Rectal smooth muscle tissue (tissue), 1 donor: ENCODE results near the gene ANKRD37.
"Not testable (repeated sequence)": the region's sequence is repeated elsewhere in the genome, so short reads cannot be mapped to it uniquely, and the experiment has no call there.

Experiments
- H3K27ac ChIP-seq: one replicate; pipeline ENCODE4 v1.7.0; 2013; ENCODE audit warnings: low read depth, low read length, inconsistent platforms
- H3K27me3 ChIP-seq: one replicate; pipeline ENCODE4 v1.7.0; 2013; ENCODE audit warnings: low read length; ENCODE audit not compliant: control insufficient read depth, insufficient read depth
- H3K36me3 ChIP-seq: one replicate; pipeline ENCODE4 v1.7.0; 2013; ENCODE audit warnings: low read length; ENCODE audit not compliant: control insufficient read depth, insufficient read depth
- H3K4me1 ChIP-seq: one replicate; pipeline ENCODE4 v1.7.0; 2013; ENCODE audit warnings: low read length; ENCODE audit not compliant: control insufficient read depth, insufficient read depth
- H3K4me3 ChIP-seq: one replicate; pipeline ENCODE4 v1.7.0; 2013; ENCODE audit warnings: low read length
- H3K9ac ChIP-seq: one replicate; pipeline ENCODE4 v1.7.0; 2013; ENCODE audit warnings: low read length

The ANKRD37 gene, protein sequence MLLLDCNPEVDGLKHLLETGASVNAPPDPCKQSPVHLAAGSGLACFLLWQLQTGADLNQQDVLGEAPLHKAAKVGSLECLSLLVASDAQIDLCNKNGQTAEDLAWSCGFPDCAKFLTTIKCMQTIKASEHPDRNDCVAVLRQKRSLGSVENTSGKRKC

DNA sequence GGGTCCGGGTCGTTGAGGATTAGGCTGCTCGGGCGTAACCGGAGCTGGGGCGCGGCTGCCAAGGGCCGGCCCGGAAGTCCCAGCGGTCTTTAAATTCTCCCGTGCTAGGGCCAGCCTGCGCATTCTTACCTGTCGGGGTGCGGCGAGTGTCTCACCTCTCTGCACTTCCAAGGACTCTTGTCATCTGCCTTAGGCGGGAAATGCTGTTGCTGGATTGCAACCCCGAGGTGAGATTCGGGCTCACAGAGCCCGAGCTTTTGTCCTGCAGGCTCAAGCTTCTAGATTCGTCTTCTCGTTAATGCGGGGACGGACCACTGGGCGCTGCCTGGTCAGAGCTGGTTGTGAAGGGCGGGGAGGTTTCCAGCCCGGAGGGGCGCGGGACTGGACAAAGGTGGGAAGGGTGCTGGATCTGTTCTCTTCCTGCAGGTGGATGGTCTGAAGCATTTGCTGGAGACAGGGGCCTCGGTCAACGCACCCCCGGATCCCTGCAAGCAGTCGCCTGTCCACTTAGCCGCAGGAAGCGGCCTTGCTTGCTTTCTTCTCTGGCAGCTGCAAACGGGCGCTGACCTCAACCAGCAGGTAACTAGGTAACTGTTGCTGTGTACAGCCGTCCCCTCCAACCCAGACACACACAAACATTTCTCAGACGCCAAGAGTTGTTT, at the start of gene ANKRD37:
TSS of gene ANKRD37 (plus strand) at position 118 of the 662 bp plus-strand sequence. CDS start at position 201, 83 bp downstream.
- Histone ChIP-seq H3K36me3 (peaks cover 3% of the 10 kb centered on the region), H3K4me1 (peaks cover 3% of the 10 kb centered on the region), H3K9ac (peak within 1 kb of the TSS; percentile 80)

DNA sequence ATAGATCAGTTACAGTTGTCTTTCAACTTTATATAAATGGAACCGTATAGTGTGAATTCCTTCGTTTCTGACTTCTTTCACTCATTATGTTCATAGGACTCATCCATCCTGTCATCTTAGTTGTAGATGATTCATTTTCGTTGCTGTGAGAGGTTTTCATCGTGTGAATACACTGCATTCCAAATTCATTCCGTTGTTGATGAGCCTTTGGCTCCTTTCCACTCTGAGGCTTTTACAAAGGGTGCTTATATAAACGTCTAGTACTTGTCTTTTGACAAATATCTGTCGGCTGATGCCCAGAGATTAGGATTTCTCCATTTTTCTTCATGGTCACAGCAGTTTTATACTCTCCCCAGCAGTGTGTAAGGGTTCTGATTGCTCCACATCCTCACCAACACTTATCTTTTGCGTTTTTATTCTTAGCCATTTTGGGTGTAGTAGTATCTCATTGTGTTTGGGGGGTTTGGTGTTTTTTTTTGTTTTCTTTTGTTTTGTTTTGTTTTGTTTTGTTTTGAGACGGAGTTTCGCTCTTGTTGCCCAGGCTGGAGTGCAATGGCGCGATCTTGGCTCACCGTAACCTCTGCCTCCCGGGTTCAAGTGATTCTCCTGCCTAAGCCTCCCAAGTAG, 49.6 kb upstream of the ANKRD37 start:
- peaks cover 7% of the 10 kb centered on the region for H3K4me1 ChIP-seq
- no peaks in the 10 kb centered on the region for H3K27me3 ChIP-seq
- no peak overlapping the region for H3K27ac ChIP-seq
- H3K9ac ChIP-seq, result no peak overlapping the region
- H3K4me3 ChIP-seq, result no peak overlapping the region
- peaks cover 10% of the 10 kb centered on the region for H3K36me3 ChIP-seq

More for the DNA sequence above, at the start of gene ANKRD37:
- H3K4me3 ChIP-seq, result peak within 1 kb of the TSS; percentile 82
- H3K27ac ChIP-seq, result peak within 1 kb of the TSS; percentile 96
- no peaks in the 10 kb centered on the region for H3K27me3 ChIP-seq

DNA sequence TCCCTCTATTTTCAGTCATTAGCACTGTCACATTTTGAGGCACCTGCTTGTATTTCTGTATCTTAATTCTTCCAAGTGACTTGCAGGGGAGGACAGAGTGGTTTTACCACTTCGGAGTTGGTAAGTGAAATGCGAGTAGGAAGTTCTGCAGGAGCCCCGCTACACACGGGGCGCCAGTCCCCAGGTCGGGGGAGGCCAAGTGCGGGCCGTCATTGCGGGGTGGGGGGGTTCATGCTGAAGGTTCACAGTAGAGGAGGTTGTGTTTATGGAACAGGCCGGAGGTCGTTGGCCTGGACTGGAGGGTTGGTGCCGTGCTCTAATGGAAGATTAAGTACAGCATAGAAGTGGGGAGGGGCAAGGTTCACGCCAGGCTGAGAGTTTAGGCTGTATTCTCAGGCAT, 45.0 kb upstream of the ANKRD37 start:
- Histone ChIP-seq H3K27ac (no peak overlapping the region), H3K27me3 (no peaks in the 10 kb centered on the region), H3K36me3 (peaks cover 4% of the 10 kb centered on the region), H3K4me3 (no peak overlapping the region), H3K4me1 (no peaks in the 10 kb centered on the region), H3K9ac (no peak overlapping the region)

DNA sequence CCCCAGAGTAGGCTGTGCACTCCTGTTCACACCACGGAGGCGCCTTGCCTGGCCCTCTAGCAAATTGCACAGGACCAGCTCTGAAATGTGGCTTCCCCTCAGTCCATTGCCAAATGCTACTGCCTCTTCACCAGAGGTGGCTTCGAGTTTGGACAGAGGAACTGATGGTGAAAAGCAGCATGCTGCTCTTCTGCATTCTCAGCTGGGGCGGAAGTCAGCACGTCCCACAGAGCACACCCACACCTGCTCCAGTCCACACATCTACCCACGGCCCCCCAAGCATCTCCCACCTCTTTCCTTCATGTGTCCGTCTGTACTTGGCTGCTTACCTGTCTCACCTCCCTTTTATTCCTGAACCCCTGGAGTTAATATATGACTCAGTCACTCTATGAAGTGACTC, 44.4 kb upstream of the ANKRD37 start:
- H3K27me3 ChIP-seq, result no peaks in the 10 kb centered on the region
- H3K36me3 ChIP-seq, result peaks cover 4% of the 10 kb centered on the region
- no peaks in the 10 kb centered on the region for H3K4me1 ChIP-seq
- no peak overlapping the region for H3K4me3 ChIP-seq
- H3K27ac ChIP-seq, result no peak overlapping the region
- no peak overlapping the region for H3K9ac ChIP-seq

DNA sequence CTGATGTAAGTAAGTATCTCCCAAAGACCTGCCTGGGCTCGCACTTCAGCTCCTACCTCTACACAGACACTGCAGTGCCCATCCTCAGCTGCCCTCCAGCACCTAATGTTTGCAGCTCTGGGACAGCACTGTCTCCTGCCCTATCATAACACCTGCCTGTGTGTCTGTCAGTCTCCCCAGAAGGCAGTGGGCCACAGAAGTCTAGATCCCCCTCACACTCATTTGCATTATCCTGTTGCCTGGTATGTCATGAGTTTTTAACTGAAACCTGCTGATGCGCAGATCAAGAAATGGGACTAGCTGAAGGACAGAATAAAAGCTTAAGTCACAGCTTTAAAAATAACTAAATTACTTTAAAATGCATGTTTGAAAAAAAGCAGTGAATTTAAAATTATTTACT, 43.9 kb upstream of the ANKRD37 start:
- Histone ChIP-seq H3K27ac (no peak overlapping the region), H3K4me3 (no peak overlapping the region), H3K4me1 (no peaks in the 10 kb centered on the region), H3K36me3 (peaks cover 4% of the 10 kb centered on the region), H3K27me3 (no peaks in the 10 kb centered on the region), H3K9ac (no peak overlapping the region)

DNA sequence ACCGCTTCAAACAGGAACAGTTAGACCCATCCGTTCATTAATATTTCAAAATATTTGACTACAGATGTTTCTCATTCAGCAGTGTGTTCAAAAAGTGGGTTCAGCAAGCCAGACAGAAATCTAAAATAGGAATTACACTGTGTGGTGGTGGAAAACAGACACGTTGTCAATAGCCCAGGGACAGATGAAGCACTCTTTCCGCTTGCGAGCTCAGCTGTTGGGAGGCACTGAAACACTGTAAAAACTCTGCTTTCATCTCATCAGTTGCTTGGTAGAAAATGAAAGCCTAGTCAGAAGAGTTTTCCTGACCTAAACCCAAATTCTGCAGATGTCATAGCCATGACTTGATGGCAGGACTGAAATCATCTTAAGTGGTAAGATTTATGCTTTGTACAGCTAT, 39.4 kb upstream of the ANKRD37 start:
- Histone ChIP-seq H3K9ac (no peak overlapping the region), H3K4me1 (no peaks in the 10 kb centered on the region), H3K27me3 (no peaks in the 10 kb centered on the region), H3K4me3 (no peak overlapping the region), H3K36me3 (no peaks in the 10 kb centered on the region), H3K27ac (no peak overlapping the region)

DNA sequence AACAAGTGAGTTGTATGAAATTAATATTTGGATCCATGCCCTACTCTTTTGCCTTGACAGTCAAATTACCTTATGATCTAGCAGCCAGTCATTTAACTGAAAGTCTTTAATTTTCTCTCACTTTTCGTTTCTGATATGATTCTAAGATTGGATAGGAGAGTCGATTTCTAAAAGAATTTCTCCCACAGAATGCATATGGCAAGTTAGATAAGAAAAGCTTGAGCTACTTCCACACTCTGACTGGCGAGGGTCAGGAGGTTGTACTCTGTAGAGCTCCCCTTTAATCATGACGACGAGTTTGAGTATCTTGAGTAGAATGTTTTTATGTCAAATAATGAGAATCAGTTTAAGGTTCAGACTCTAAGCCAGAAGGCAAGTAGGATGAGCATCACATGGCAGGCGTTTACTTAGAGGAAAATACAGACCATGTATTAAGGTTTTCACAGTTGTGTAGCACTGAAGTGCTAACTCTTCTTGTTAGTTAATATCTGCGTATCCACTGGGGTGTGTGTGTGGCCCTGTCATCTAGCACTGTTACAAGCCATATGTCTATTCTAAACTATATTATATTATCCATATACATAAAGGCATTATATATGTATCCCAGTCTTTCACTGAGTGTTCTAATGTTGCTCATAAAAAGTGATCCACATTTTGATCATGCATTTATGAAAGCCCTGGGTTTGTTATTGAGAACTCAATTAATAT, 38.8 kb upstream of the ANKRD37 start:
- Histone ChIP-seq H3K4me3 (no peak overlapping the region), H3K27ac (no peak overlapping the region), H3K27me3 (no peaks in the 10 kb centered on the region), H3K36me3 (no peaks in the 10 kb centered on the region), H3K4me1 (no peaks in the 10 kb centered on the region), H3K9ac (no peak overlapping the region)

DNA sequence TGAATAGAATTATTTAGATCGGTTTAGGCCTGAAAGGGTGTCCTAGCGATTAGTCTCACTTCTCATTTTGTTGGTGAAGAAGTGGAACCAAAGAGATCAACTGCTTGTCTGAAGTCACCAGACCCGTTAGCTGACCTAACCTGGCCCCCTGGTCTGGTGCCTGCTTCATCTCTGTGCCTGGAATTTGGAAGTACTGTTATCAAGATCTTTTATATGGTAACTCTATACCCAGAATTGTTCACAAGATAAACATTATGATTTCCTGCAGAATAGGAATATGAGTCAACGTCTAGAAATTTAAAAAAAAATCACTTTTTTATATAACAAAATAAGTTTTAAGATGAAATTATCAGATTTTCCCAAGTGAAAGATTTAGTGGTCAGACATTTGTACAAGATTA, 38.1 kb upstream of the ANKRD37 start:
- H3K27me3 ChIP-seq, result no peaks in the 10 kb centered on the region
- H3K36me3 ChIP-seq, result no peaks in the 10 kb centered on the region
- H3K9ac ChIP-seq, result no peak overlapping the region
- H3K4me1 ChIP-seq, result no peaks in the 10 kb centered on the region
- H3K4me3 ChIP-seq, result no peak overlapping the region
- H3K27ac ChIP-seq, result no peak overlapping the region

DNA sequence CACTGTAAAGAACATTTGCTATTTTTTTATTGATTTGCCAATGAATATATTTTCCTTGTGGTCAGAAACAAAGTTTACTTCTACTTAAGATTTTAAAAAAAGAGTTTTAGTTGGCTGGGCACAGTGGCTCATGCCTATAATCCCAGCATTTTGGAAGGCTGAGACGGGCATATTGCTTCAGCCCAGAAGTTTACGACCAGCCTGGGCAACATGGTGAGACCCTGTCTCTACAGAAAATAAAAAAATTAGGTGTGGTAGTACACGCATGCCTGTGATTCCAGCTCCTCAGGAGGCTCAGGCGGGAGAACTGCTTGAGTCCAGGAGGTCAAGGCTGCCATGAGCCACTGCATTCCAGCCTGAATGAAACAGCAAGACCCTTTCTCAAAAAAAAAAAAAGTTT, 37.7 kb upstream of the ANKRD37 start:
- Histone ChIP-seq H3K27me3 (no peaks in the 10 kb centered on the region), H3K9ac (no peak overlapping the region), H3K4me1 (no peaks in the 10 kb centered on the region), H3K27ac (no peak overlapping the region), H3K4me3 (no peak overlapping the region), H3K36me3 (no peaks in the 10 kb centered on the region)

DNA sequence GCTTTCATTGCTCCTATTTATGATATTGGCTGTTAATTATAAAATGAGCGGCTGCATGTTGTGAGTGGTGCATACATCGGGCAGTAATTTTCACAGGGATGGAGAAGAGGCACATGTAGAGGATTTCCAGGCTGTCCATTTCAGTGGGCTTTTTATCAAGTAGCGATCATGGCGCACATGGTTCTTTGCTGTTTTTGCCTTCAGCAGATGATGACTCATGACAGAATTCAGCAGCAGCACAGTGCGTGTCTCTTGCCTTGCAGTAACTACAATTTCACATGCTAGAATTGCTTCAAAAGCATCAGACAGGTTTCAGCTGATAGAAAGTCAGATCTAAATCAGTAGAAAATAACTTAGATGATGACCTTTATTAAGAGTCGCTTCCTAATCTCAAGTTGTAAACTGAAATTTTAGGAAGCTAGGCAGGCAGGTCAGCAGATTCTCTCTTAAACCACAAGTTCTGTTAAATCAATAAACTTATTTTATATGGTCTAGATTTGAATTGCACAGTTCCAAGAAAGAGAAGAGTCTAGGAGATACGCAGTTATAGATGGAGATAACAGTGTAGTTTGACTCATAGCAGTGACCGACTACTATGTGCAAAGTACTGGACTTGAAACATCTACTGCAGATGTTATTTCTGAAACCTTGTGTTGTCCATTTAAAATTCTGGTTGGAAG, 36.7 kb upstream of the ANKRD37 start:
- Histone ChIP-seq H3K9ac (no peak overlapping the region), H3K4me1 (no peaks in the 10 kb centered on the region), H3K4me3 (no peak overlapping the region), H3K36me3 (no peaks in the 10 kb centered on the region), H3K27ac (no peak overlapping the region), H3K27me3 (no peaks in the 10 kb centered on the region)

DNA sequence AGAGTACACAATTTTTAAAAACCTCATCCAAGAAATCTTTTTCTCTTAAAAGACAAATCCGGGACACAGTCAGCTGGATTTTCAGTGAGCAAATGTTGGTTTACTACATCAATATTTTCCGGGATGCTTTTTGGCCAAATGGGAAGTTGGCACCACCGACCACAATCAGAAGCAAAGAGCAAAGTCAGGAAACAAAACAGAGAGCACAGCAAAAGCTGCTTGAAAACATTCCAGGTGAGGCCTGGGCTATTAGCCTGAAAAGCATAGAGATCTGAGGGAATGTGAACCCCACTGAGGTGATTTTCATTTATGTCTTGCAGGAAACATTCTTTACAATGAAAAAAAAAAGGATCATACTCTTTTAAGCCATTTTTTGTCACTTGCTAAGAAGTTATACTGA, 34.8 kb upstream of the ANKRD37 start:
- H3K9ac ChIP-seq, result no peak overlapping the region
- no peaks in the 10 kb centered on the region for H3K36me3 ChIP-seq
- no peak overlapping the region for H3K4me3 ChIP-seq
- H3K27ac ChIP-seq, result no peak overlapping the region
- no peaks in the 10 kb centered on the region for H3K27me3 ChIP-seq
- no peaks in the 10 kb centered on the region for H3K4me1 ChIP-seq

DNA sequence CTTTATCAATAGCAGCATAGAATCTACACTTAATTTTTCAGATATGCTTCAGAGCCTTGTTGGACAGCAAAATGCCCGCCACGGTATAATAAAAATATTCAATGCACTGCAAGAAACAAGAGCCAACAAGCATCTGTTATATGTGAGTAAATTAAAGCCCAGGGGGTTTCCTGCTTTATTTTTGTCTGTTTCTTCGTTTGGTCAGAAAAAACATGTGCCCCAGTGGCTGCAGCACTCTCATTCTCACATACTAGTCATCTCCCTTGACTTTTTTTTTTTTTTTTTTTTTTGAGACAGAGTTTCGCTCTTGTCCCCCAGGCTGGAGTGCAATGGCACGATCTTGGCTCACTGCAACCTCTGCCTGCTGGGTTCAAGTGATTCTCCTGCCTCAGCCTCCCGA, 34.1 kb upstream of the ANKRD37 start:
- H3K4me1 ChIP-seq, H3K4me3 ChIP-seq, H3K27ac ChIP-seq: not testable (repeated sequence)

More for the DNA sequence above, 34.1 kb upstream of the ANKRD37 start:
- H3K36me3 ChIP-seq, H3K9ac ChIP-seq, H3K27me3 ChIP-seq: not testable (repeated sequence)
